ENCODE data around the gene NPNT.

DNA sequence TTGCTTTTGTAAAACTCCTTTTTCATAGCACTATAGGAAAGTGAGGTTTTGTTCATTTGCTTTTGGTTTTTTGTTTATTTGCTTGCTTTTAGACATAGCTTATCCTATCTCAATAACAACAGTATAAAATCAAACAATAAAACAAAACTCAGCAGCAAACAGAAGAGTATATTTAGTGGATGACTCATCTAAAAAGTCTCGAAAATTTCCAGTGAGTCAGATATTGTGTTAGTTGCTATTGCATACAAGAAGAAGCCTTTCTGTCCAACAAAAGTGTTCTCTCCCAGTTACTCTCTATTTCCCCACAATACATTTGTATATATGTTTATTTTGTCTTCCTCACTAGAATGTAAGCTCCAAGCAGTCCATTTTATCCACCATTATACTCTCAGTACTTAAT is 36.0 kb upstream of the NPNT start:
- TF ChIP-seq ZFP3 (CRISPR knock-in tag; IDR thresholded peaks at IDR 0.05) (no peak), TOX (CRISPR knock-in tag; IDR thresholded peaks at IDR 0.05; ENCODE audit: borderline replicate concordance) (no peak), ISL1 (CRISPR knock-in tag; IDR thresholded peaks at IDR 0.05) (no peak), CSDC2 (CRISPR knock-in tag; IDR thresholded peaks at IDR 0.05) (no peak), RARB (CRISPR knock-in tag; IDR thresholded peaks at IDR 0.05) (no peak), SNAI2 (CRISPR knock-in tag; IDR thresholded peaks at IDR 0.05) (no peak), ZNF565 (CRISPR knock-in tag; conservative IDR thresholded peaks at IDR 0.05; ENCODE audit: low read depth) (no peak)
- TF ChIP-seq, protein P1, sequence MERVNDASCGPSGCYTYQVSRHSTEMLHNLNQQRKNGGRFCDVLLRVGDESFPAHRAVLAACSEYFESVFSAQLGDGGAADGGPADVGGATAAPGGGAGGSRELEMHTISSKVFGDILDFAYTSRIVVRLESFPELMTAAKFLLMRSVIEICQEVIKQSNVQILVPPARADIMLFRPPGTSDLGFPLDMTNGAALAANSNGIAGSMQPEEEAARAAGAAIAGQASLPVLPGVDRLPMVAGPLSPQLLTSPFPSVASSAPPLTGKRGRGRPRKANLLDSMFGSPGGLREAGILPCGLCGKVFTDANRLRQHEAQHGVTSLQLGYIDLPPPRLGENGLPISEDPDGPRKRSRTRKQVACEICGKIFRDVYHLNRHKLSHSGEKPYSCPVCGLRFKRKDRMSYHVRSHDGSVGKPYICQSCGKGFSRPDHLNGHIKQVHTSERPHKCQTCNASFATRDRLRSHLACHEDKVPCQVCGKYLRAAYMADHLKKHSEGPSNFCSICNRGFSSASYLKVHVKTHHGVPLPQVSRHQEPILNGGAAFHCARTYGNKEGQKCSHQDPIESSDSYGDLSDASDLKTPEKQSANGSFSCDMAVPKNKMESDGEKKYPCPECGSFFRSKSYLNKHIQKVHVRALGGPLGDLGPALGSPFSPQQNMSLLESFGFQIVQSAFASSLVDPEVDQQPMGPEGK (CRISPR knock-in tag; IDR thresholded peaks at IDR 0.05; ENCODE audit: borderline replicate concordance): no peak
- TF ChIP-seq, protein P2, sequence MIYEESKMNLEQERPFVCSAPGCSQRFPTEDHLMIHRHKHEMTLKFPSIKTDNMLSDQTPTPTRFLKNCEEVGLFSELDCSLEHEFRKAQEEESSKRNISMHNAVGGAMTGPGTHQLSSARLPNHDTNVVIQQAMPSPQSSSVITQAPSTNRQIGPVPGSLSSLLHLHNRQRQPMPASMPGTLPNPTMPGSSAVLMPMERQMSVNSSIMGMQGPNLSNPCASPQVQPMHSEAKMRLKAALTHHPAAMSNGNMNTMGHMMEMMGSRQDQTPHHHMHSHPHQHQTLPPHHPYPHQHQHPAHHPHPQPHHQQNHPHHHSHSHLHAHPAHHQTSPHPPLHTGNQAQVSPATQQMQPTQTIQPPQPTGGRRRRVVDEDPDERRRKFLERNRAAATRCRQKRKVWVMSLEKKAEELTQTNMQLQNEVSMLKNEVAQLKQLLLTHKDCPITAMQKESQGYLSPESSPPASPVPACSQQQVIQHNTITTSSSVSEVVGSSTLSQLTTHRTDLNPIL (CRISPR knock-in tag; IDR thresholded peaks at IDR 0.05; ENCODE audit: low read depth): no peak
- TF ChIP-seq, protein P3, sequence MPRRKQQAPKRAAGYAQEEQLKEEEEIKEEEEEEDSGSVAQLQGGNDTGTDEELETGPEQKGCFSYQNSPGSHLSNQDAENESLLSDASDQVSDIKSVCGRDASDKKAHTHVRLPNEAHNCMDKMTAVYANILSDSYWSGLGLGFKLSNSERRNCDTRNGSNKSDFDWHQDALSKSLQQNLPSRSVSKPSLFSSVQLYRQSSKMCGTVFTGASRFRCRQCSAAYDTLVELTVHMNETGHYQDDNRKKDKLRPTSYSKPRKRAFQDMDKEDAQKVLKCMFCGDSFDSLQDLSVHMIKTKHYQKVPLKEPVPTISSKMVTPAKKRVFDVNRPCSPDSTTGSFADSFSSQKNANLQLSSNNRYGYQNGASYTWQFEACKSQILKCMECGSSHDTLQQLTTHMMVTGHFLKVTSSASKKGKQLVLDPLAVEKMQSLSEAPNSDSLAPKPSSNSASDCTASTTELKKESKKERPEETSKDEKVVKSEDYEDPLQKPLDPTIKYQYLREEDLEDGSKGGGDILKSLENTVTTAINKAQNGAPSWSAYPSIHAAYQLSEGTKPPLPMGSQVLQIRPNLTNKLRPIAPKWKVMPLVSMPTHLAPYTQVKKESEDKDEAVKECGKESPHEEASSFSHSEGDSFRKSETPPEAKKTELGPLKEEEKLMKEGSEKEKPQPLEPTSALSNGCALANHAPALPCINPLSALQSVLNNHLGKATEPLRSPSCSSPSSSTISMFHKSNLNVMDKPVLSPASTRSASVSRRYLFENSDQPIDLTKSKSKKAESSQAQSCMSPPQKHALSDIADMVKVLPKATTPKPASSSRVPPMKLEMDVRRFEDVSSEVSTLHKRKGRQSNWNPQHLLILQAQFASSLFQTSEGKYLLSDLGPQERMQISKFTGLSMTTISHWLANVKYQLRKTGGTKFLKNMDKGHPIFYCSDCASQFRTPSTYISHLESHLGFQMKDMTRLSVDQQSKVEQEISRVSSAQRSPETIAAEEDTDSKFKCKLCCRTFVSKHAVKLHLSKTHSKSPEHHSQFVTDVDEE (CRISPR knock-in tag; IDR thresholded peaks at IDR 0.05): no peak

All from SK-N-SH treated with all-trans-retinoic acid at 6 μM for 48 hours (cell line).